ENCODE results near the gene NPB. TPM values are rescaled to one million over a fixed set of nuclear protein-coding genes. Genes with fewer than 3 reads are reported as not detected.

NPB gene
- total RNA-seq, 6 experiments from 2014 or later, result 0.12 to 1.5 (median 0.87) TPM; not detected in 2

- Histone ChIP-seq H3K9me3 (no peaks in the 10 kb centered on the region), H3K4me1 (peaks cover 0 to 59% (median 29%) of the 10 kb centered on the region in 4 donors), H3K27ac (peak overlapping the region; percentile 82 to 99 (median 93)), H3K36me3 (peaks cover 0 to 16% (median 8%) of the 10 kb centered on the region in 4 donors), H3K27me3 (no peaks in the 10 kb centered on the region), H3K4me3 (peak overlapping the region; percentile 86 to 99 (median 86))
- WGBS (ENCODE audit: insufficient coverage, low coverage, low lambda C conversion rate, missing lambda C conversion rate), result 31% methylated on average over 6 of the region's 52 CpGs
- DNase-seq (peak; percentile 67 to 75 (median 70)), ATAC-seq (peak in 2 of 4 donors; percentile 3 to 7)
- peak; percentile 63 to 87 (median 85) for TF ChIP-seq CTCF (IDR thresholded peaks at IDR 0.05)
- TF ChIP-seq POLR2A (IDR thresholded peaks at IDR 0.05), result peak; percentile 13
- intact Hi-C loops (cut with DNase I), result no loop called here
Measured at GRCh38 chr17:81869221-81870130, 32.6 kb upstream of the NPB start.

GRCh38 chr17:81870131-81870980 lies 31.7 kb upstream of the NPB start:
- peak; percentile 60 to 65 (median 63) for DNase-seq
- WGBS (ENCODE audit: insufficient coverage, low coverage, low lambda C conversion rate, missing lambda C conversion rate), result 1% methylated on average over 16 of the region's 65 CpGs
- no peaks in the 10 kb centered on the region for H3K9me3 ChIP-seq
- H3K4me3 ChIP-seq, result peak overlapping the region; percentile 86 to 99 (median 86)
- H3K27ac ChIP-seq, result peak overlapping the region; percentile 82 to 99 (median 93)
- TF ChIP-seq CTCF (IDR thresholded peaks at IDR 0.05) (no peak), POLR2A (IDR thresholded peaks at IDR 0.05) (peak; percentile 33)
- peaks cover 0 to 16% (median 8%) of the 10 kb centered on the region in 4 donors for H3K36me3 ChIP-seq
- peak in 2 of 4 donors; percentile 0 for ATAC-seq
- H3K4me1 ChIP-seq, result peaks cover 0 to 51% (median 25%) of the 10 kb centered on the region in 4 donors
- intact Hi-C loops (cut with DNase I), result no loop called here
- H3K27me3 ChIP-seq, result no peaks in the 10 kb centered on the region

- H3K36me3 ChIP-seq, result peaks cover 0 to 16% (median 8%) of the 10 kb centered on the region in 4 donors
- WGBS (ENCODE audit: insufficient coverage, low coverage, low lambda C conversion rate, missing lambda C conversion rate), result 0% methylated on average over 8 of the region's 64 CpGs
- H3K27ac ChIP-seq, result peak within 1 kb of the TSS; percentile 96 to 99 (median 99)
- H3K27me3 ChIP-seq, result no peaks in the 10 kb centered on the region
- DNase-seq (peak in 1 of 3 donors; percentile 56), ATAC-seq (peak; percentile 16 to 63 (median 40))
- intact Hi-C loops (cut with DNase I), result no loop called here
- TF ChIP-seq POLR2A (IDR thresholded peaks at IDR 0.05) (no peak), CTCF (IDR thresholded peaks at IDR 0.05) (no peak)
- H3K4me1 ChIP-seq, result peaks cover 0 to 48% (median 24%) of the 10 kb centered on the region in 4 donors
- peak within 1 kb of the TSS; percentile 87 to 99 (median 93) for H3K4me3 ChIP-seq
- no peaks in the 10 kb centered on the region for H3K9me3 ChIP-seq
Measured at GRCh38 chr17:81870981-81871386, 31.1 kb upstream of the NPB start, which contains the start of gene ARHGDIA. Gene ARHGDIA (minus strand): TSS chr17:81871337. CDS start chr17:81869930, 1,407 bp downstream.
